GM23338 (cell line): ENCODE measurements around the gene DIP2C. TPM values are rescaled to one million over a fixed set of nuclear protein-coding genes. Genes with fewer than 3 reads are reported as not detected.

Experiments used
- ATAC-seq: fragments of 200-7000 bp; cut with Tn5 transposase; 3 replicates; pipeline ENCODE4 v1.9.1; 2020
- DNase-seq: peaks from one replicate; pipeline ENCODE4 v3.0.0-alpha.2; 2015; ENCODE audit warnings: low spot score
- H2AFZ ChIP-seq: fragments of 200-600 bp; sonication (generic); 2 replicates; pipeline ENCODE4 v1.8.0; 2016; ENCODE audit warnings: antibody characterized with exemption, mild to moderate bottlenecking, moderate library complexity
- H3F3A ChIP-seq: fragments of 200-600 bp; sonication (generic); replicated peaks from 2 replicates; pipeline ENCODE4 v1.8.0; 2017; ENCODE audit warnings: antibody characterized with exemption, mixed run types, low read depth
- H3K27ac ChIP-seq: fragments of 200-600 bp; sonication (generic); 2 replicates; pipeline ENCODE4 v1.6.1; 2016; ENCODE audit warnings: low read depth
- H3K27me3 ChIP-seq: fragments of 200-600 bp; sonication (generic); 2 replicates; pipeline ENCODE4 v1.8.0; 2016; ENCODE audit warnings: mild to moderate bottlenecking, mixed run types, moderate library complexity; ENCODE audit not compliant: insufficient read depth
- H3K36me3 ChIP-seq: fragments of 200-600 bp; sonication (generic); 2 replicates; pipeline ENCODE4 v1.8.0; 2016; ENCODE audit warnings: mild to moderate bottlenecking; ENCODE audit not compliant: insufficient read depth
- H3K4me1 ChIP-seq: fragments of 200-600 bp; sonication (generic); 2 replicates; pipeline ENCODE4 v1.8.0; 2016; ENCODE audit warnings: mild to moderate bottlenecking, moderate library complexity; ENCODE audit not compliant: insufficient read depth
- H3K4me2 ChIP-seq: fragments of 200-600 bp; sonication (generic); 2 replicates; pipeline ENCODE4 v1.7.1; 2017; ENCODE audit warnings: mixed run types
- H3K4me3 ChIP-seq: fragments of 200-600 bp; sonication (generic); 2 replicates; pipeline ENCODE4 v1.6.1; 2016; ENCODE audit warnings: mixed run types
- H3K79me2 ChIP-seq: fragments of 200-600 bp; sonication (generic); replicated peaks from 2 replicates; pipeline ENCODE4 v1.8.0; 2017; ENCODE audit warnings: mild to moderate bottlenecking; ENCODE audit not compliant: insufficient read depth
- H3K9me2 ChIP-seq: fragments of 200-600 bp; sonication (generic); 2 replicates; pipeline ENCODE4 v1.8.0; 2017; ENCODE audit not compliant: insufficient read depth
- H4K20me1 ChIP-seq: fragments of 200-600 bp; sonication (generic); replicated peaks from 2 replicates; pipeline ENCODE4 v1.8.0; 2017; ENCODE audit warnings: mild to moderate bottlenecking; ENCODE audit not compliant: insufficient read depth
- H3K27ac Mint-ChIP-seq: 2 replicates; pipeline ENCODE4 v1.8.0; 2020; ENCODE audit warnings: inconsistent platforms, mild to moderate bottlenecking, moderate library complexity, mixed read lengths
- H3K27me3 Mint-ChIP-seq: 3 replicates; pipeline ENCODE4 v1.8.0; 2022; ENCODE audit warnings: low read depth, mild to moderate bottlenecking, moderate library complexity, mixed read lengths, inconsistent platforms; ENCODE audit not compliant: insufficient read depth, poor library complexity
- H3K36me3 Mint-ChIP-seq: 3 replicates; pipeline ENCODE4 v1.8.0; 2021; ENCODE audit warnings: low read depth, mild to moderate bottlenecking, inconsistent platforms, moderate library complexity, mixed read lengths
- H3K4me1 Mint-ChIP-seq: 3 replicates; pipeline ENCODE4 v1.8.0; 2020; ENCODE audit warnings: mild to moderate bottlenecking, inconsistent platforms, mixed read lengths
- H3K4me3 Mint-ChIP-seq: 3 replicates; pipeline ENCODE4 v1.8.0; 2021; ENCODE audit warnings: moderate library complexity, mild to moderate bottlenecking, inconsistent platforms, mixed read lengths
- H3K9me3 Mint-ChIP-seq: 3 replicates; pipeline ENCODE4 v1.8.0; 2020; ENCODE audit warnings: moderate library complexity, mild to moderate bottlenecking, inconsistent platforms, mixed read lengths
- CREB1 ChIP-seq: fragments of 250-450 bp; sonication (Bioruptor Pico); IDR thresholded peaks from 2 replicates; pipeline ENCODE4 v1.5.0; 2020; ENCODE audit warnings: low read depth, mild to moderate bottlenecking, moderate library complexity
- EZH2 ChIP-seq: fragments of 200-600 bp; sonication (generic); IDR thresholded peaks from one replicate; pipeline ENCODE4 v1.8.0; 2017; ENCODE audit warnings: antibody characterized with exemption, mild to moderate bottlenecking, low read depth; ENCODE audit not compliant: unreplicated experiment
- EZH2phosphoT487 ChIP-seq: fragments of 200-600 bp; sonication (generic); IDR thresholded peaks from one replicate; pipeline ENCODE4 v1.8.1; 2018; ENCODE audit warnings: antibody characterized with exemption; ENCODE audit not compliant: unreplicated experiment
- NANOG ChIP-seq: IDR thresholded peaks from 2 replicates; pipeline ENCODE4 v1.6.1; 2016; ENCODE audit warnings: antibody characterized with exemption, borderline replicate concordance
- POLR2AphosphoS5 ChIP-seq: IDR thresholded peaks from 2 replicates; pipeline ENCODE4 v1.6.1; 2016; ENCODE audit warnings: antibody characterized with exemption, low read depth
- STAT1 ChIP-seq: IDR thresholded peaks from one replicate; pipeline ENCODE4 v1.6.1; 2016; ENCODE audit warnings: antibody characterized with exemption; ENCODE audit not compliant: unreplicated experiment
- ZNF114 ChIP-seq: fragments of 250-450 bp; sonication (Bioruptor Pico); IDR thresholded peaks from 2 replicates; pipeline ENCODE4 v1.5.0; 2020; ENCODE audit warnings: mild to moderate bottlenecking, moderate library complexity
- ZNF331 ChIP-seq: fragments of 250-450 bp; sonication (Bioruptor Pico); IDR thresholded peaks from 2 replicates; pipeline ENCODE4 v1.5.0; 2020; ENCODE audit warnings: low read depth, mild to moderate bottlenecking, moderate library complexity
- polyA plus RNA-seq: library from polyadenylated mRNA; unstranded; fragments of >200 nt; fragmentation: Nextera tagmentation; extraction: Ambion mirVana; gene quantifications from 2 replicates; pipeline ENCODE4 v1.2.1, GENCODE V29; 2016
- total RNA-seq: library from RNA; depleted of rRNA; stranded (reverse); fragments of >200 nt; shearing (Covaris generic); gene quantifications from 2 replicates; pipeline ENCODE4 v1.2.3, GENCODE V29; 2014
- TF ChIP-seq, protein P1 (sequence below): IDR thresholded peaks from 2 replicates; pipeline ENCODE4 v1.6.1; 2016; ENCODE audit warnings: antibody characterized with exemption
- TF ChIP-seq, protein P2 (sequence below): fragments of 250-450 bp; sonication (Bioruptor Pico); IDR thresholded peaks from 2 replicates; pipeline ENCODE4 v1.5.0; 2020; ENCODE audit warnings: mild to moderate bottlenecking, moderate library complexity
- TF ChIP-seq, protein P3 (sequence below), 2 experiments: fragments of 200-600 bp in 1 of 2; sonication (generic) in 1 of 2; conservative IDR thresholded peaks; 2 replicates each; pipeline versions ENCODE4 v1.5.1 to v1.6.1; 2016 to 2017; ENCODE audit warnings: antibody characterized with exemption in 2 of 2, low read depth in 2 of 2, mild to moderate bottlenecking in 2 of 2, moderate library complexity in 1 of 2

DIP2C gene
- total and polyA plus RNA-seq, 2 experiments from 2014 or later: 5.1 to 7.7 TPM

DNA sequence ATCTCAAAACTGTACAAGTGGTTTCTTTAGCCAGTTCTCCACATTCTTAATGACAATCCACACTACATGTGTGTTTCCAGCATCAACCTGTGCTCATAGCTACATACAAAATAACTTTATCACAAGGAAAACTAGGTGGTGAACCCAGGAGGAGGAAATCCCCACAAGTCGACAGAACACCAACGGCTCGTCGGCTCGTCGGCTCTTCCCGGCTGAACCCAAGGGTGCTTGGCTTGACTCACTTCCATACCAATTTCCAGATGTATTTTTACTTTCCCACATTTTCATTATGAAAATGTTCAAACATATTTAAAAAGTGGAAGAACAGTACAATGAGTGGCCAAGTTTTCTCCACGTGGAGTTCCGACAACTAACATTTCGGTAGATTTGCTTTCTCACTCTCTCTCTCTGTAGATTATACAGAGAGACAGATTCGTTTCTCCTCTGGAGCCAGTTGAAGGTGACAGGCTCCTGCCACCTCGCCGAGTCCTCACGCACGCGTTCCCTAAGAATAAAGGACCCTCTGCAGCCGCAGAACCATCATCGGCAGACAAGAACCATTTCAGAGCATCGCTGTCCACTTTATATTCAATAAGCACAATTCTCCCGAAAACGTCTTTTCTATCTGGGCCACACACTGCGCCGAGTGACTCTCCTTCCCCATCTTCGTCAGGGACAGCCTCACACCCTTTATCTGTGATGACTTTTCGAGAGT is 53.3 kb downstream of the DIP2C start (continued):
- TF ChIP-seq, protein P1, sequence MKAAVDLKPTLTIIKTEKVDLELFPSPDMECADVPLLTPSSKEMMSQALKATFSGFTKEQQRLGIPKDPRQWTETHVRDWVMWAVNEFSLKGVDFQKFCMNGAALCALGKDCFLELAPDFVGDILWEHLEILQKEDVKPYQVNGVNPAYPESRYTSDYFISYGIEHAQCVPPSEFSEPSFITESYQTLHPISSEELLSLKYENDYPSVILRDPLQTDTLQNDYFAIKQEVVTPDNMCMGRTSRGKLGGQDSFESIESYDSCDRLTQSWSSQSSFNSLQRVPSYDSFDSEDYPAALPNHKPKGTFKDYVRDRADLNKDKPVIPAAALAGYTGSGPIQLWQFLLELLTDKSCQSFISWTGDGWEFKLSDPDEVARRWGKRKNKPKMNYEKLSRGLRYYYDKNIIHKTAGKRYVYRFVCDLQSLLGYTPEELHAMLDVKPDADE: no peak
- TF ChIP-seq NANOG: no peak
- TF ChIP-seq STAT1: no peak

DNA sequence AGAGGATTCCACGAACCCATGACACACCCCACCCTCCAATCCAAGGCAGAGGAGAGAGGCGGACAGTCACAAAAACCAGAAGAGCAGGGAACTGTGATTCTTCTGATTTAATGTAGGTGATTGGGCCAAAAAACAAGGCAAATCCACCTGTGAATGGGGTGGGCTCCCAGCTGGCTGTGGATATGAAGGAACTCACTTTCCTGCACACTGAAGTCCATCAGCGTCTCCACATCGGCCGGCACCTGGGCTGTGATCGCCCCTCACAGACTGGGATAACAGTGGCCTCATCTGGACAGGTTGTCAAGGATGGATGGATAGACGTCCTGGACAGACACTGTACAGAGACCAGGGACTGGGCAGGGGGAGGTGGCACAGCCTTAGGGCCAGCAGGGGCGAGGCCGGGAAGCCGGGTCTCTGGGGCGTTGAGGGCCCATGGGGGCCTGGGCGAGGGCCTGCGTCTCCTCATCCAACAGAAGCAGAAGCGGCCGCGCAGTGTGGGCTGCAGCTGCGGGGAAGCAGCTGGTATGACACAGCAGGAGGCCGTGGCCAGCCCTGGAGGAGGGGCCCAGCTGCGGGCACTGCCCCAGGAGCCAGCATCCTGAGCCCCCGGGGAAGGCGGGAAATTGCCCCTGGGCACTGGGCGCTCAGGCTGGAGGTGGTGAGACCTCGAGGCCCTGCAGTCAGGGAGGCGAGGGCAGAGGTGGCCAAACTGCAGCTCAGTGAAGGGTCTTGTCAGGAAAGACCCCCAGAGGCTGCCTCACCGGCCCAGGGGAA is 54.2 kb downstream of the DIP2C start:
- ATAC-seq (no peak), DNase-seq (no peak)
- Mint-ChIP-seq H3K4me1 (peaks cover 26% of the 10 kb centered on the region), H3K27me3 (peaks cover 5% of the 10 kb centered on the region), H3K27ac (no peak overlapping the region), H3K4me3 (no peak overlapping the region), H3K36me3 (no peaks in the 10 kb centered on the region; the same call in 2 of the 3 replicates), H3K9me3 (no peaks in the 10 kb centered on the region)
- Histone ChIP-seq H3K4me2 (no peak overlapping the region), H3F3A (no peaks in the 10 kb centered on the region), H3K9me2 (no peaks in the 10 kb centered on the region), H3K27ac (no peak overlapping the region), H3K36me3 (no peaks in the 10 kb centered on the region), H2AFZ (no peak overlapping the region), H4K20me1 (peaks cover 28% of the 10 kb centered on the region), H3K79me2 (peaks cover 35% of the 10 kb centered on the region), H3K27me3 (no peaks in the 10 kb centered on the region), H3K4me1 (peaks cover 12% of the 10 kb centered on the region; the same call in 1 of the 2 replicates), H3K4me3 (no peak overlapping the region)
- TF ChIP-seq EZH2phosphoT487 (no peak), CREB1 (CRISPR knock-in tag) (no peak), POLR2AphosphoS5 (no peak), ZNF114 (CRISPR knock-in tag) (no peak), NANOG (no peak), EZH2 (no peak), ZNF331 (CRISPR knock-in tag) (no peak), STAT1 (no peak)
- TF ChIP-seq, protein P2, sequence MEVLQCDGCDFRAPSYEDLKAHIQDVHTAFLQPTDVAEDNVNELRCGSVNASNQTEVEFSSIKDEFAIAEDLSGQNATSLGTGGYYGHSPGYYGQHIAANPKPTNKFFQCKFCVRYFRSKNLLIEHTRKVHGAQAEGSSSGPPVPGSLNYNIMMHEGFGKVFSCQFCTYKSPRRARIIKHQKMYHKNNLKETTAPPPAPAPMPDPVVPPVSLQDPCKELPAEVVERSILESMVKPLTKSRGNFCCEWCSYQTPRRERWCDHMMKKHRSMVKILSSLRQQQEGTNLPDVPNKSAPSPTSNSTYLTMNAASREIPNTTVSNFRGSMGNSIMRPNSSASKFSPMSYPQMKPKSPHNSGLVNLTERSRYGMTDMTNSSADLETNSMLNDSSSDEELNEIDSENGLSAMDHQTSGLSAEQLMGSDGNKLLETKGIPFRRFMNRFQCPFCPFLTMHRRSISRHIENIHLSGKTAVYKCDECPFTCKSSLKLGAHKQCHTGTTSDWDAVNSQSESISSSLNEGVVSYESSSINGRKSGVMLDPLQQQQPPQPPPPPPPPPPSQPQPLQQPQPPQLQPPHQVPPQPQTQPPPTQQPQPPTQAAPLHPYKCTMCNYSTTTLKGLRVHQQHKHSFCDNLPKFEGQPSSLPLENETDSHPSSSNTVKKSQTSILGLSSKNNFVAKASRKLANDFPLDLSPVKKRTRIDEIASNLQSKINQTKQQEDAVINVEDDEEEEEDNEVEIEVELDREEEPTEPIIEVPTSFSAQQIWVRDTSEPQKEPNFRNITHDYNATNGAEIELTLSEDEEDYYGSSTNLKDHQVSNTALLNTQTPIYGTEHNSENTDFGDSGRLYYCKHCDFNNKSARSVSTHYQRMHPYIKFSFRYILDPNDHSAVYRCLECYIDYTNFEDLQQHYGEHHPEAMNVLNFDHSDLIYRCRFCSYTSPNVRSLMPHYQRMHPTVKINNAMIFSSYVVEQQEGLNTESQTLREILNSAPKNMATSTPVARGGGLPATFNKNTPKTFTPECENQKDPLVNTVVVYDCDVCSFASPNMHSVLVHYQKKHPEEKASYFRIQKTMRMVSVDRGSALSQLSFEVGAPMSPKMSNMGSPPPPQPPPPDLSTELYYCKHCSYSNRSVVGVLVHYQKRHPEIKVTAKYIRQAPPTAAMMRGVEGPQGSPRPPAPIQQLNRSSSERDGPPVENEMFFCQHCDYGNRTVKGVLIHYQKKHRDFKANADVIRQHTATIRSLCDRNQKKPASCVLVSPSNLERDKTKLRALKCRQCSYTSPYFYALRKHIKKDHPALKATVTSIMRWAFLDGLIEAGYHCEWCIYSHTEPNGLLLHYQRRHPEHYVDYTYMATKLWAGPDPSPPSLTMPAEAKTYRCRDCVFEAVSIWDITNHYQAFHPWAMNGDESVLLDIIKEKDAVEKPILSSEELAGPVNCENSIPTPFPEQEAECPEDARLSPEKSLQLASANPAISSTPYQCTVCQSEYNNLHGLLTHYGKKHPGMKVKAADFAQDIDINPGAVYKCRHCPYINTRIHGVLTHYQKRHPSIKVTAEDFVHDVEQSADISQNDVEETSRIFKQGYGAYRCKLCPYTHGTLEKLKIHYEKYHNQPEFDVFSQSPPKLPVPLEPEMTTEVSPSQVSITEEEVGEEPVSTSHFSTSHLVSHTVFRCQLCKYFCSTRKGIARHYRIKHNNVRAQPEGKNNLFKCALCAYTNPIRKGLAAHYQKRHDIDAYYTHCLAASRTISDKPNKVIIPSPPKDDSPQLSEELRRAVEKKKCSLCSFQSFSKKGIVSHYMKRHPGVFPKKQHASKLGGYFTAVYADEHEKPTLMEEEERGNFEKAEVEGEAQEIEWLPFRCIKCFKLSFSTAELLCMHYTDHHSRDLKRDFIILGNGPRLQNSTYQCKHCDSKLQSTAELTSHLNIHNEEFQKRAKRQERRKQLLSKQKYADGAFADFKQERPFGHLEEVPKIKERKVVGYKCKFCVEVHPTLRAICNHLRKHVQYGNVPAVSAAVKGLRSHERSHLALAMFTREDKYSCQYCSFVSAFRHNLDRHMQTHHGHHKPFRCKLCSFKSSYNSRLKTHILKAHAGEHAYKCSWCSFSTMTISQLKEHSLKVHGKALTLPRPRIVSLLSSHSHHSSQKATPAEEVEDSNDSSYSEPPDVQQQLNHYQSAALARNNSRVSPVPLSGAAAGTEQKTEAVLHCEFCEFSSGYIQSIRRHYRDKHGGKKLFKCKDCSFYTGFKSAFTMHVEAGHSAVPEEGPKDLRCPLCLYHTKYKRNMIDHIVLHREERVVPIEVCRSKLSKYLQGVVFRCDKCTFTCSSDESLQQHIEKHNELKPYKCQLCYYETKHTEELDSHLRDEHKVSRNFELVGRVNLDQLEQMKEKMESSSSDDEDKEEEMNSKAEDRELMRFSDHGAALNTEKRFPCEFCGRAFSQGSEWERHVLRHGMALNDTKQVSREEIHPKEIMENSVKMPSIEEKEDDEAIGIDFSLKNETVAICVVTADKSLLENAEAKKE (CRISPR knock-in tag): no peak
- TF ChIP-seq, protein P1: no peak
- TF ChIP-seq, protein P3, sequence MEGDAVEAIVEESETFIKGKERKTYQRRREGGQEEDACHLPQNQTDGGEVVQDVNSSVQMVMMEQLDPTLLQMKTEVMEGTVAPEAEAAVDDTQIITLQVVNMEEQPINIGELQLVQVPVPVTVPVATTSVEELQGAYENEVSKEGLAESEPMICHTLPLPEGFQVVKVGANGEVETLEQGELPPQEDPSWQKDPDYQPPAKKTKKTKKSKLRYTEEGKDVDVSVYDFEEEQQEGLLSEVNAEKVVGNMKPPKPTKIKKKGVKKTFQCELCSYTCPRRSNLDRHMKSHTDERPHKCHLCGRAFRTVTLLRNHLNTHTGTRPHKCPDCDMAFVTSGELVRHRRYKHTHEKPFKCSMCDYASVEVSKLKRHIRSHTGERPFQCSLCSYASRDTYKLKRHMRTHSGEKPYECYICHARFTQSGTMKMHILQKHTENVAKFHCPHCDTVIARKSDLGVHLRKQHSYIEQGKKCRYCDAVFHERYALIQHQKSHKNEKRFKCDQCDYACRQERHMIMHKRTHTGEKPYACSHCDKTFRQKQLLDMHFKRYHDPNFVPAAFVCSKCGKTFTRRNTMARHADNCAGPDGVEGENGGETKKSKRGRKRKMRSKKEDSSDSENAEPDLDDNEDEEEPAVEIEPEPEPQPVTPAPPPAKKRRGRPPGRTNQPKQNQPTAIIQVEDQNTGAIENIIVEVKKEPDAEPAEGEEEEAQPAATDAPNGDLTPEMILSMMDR (conservative IDR thresholded peaks at IDR 0.05; ENCODE audit: low read depth in 2 of 2): no peak
